Spleen (tissue), 7 donors: ENCODE measurements around the gene LEF1.

Experiments
- POLR2A ChIP-seq, 3 donors: fragments of 450-650 bp; IDR thresholded peaks; one replicate each; pipeline ENCODE4 v1.5.1; 2017; ENCODE audit warnings: antibody characterized with exemption in 3 of 3, mild to moderate bottlenecking in 1 of 3
- TF ChIP-seq, protein P1 (sequence below), 11 experiments: fragments of 200-600 bp in 7 of 11; fragments of 450-650 bp in 4 of 11; sonication (generic) in 4 of 11; IDR thresholded peaks in 8 of 11; conservative IDR thresholded peaks in 3 of 11; 1 replicate in 7 of 11; 2 replicates in 4 of 11; pipeline versions ENCODE4 v1.4.0 to v1.8.0; 2016 to 2021; ENCODE audit warnings: antibody characterized with exemption in 11 of 11, inconsistent platforms in 4 of 11, mild to moderate bottlenecking in 1 of 11
- donor health status: DM: no; HTN: no; CAD: no; lungs with moderate emphysema.
- donor health status: DM: no; HTN: no; CAD: no.
- donor health status: DM: no; HTN: no; CAD: no.

DNA sequence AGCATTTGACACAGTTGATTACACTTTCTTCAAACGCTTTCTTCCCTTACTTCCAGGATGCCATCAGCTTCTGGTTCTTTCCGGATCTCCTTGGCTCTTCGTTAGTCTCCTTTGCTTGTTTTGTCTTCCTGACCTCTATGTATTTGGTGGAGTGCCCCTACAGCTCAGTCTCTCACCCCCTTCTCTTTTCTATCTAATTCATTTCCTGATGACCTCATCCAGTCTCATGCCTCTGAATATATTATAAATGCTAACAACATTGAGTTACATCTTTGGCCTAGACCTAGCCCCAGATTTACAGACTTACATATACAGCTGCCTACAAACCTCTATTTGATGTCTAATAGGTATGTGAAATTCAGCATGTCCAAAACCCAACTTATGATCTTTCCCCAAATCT lies 16.5 kb upstream of the LEF1 start:
- no peak for TF ChIP-seq POLR2A (IDR thresholded peaks at IDR 0.05)
- TF ChIP-seq, protein P1, sequence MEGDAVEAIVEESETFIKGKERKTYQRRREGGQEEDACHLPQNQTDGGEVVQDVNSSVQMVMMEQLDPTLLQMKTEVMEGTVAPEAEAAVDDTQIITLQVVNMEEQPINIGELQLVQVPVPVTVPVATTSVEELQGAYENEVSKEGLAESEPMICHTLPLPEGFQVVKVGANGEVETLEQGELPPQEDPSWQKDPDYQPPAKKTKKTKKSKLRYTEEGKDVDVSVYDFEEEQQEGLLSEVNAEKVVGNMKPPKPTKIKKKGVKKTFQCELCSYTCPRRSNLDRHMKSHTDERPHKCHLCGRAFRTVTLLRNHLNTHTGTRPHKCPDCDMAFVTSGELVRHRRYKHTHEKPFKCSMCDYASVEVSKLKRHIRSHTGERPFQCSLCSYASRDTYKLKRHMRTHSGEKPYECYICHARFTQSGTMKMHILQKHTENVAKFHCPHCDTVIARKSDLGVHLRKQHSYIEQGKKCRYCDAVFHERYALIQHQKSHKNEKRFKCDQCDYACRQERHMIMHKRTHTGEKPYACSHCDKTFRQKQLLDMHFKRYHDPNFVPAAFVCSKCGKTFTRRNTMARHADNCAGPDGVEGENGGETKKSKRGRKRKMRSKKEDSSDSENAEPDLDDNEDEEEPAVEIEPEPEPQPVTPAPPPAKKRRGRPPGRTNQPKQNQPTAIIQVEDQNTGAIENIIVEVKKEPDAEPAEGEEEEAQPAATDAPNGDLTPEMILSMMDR (IDR thresholded peaks at IDR 0.05 in 8 of 11, conservative IDR thresholded peaks at IDR 0.05 in 3 of 11), result no peak
